ENCODE data around the gene MCCC2. TPM values are rescaled to one million over a fixed set of nuclear protein-coding genes. Genes with fewer than 3 reads are reported as not detected.

The MCCC2 gene
- total and polyA plus RNA-seq, 2 donors from 2014 or later: 57.7 to 61.0 TPM

- Histone ChIP-seq H3K36me3 (ENCODE audit: control insufficient read depth in 2 of 3, insufficient read depth in 3 of 3, low read length in 3 of 3) (no peaks in the 10 kb centered on the region), H3K4me1 (ENCODE audit: control insufficient read depth in 2 of 3, insufficient read depth in 2 of 3, low read depth in 1 of 3, low read length in 3 of 3) (peaks cover 0 to 14% (median 13%) of the 10 kb centered on the region in 3 donors), H3K9ac (ENCODE audit: low read length in 3 of 3) (no peak overlapping the region), H3K9me3 (ENCODE audit: control insufficient read depth in 2 of 3, insufficient read depth in 1 of 3, low read length in 3 of 3) (no peaks in the 10 kb centered on the region), H3K4me3 (ENCODE audit: low read length in 3 of 3) (peak overlapping the region in 2 of 3 donors; percentile 82 to 91), H3K27ac (ENCODE audit: low read depth in 2 of 2, low read length in 2 of 2) (no peak overlapping the region), H3K27me3 (ENCODE audit: control insufficient read depth, insufficient read depth, low read length) (no peaks in the 10 kb centered on the region)
- FAIRE-seq (no peak), DNase-seq (no peak)
- TF ChIP-seq, protein P1, sequence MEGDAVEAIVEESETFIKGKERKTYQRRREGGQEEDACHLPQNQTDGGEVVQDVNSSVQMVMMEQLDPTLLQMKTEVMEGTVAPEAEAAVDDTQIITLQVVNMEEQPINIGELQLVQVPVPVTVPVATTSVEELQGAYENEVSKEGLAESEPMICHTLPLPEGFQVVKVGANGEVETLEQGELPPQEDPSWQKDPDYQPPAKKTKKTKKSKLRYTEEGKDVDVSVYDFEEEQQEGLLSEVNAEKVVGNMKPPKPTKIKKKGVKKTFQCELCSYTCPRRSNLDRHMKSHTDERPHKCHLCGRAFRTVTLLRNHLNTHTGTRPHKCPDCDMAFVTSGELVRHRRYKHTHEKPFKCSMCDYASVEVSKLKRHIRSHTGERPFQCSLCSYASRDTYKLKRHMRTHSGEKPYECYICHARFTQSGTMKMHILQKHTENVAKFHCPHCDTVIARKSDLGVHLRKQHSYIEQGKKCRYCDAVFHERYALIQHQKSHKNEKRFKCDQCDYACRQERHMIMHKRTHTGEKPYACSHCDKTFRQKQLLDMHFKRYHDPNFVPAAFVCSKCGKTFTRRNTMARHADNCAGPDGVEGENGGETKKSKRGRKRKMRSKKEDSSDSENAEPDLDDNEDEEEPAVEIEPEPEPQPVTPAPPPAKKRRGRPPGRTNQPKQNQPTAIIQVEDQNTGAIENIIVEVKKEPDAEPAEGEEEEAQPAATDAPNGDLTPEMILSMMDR (IDR thresholded peaks at IDR 0.05; ENCODE audit: borderline replicate concordance, extremely low read depth, insufficient read depth): no peak
- intact Hi-C loops (cut with DNase I): no loop called here
Observed at GRCh38 chr5:71588533-71588885, 1.4 kb downstream of the MCCC2 start.

DNA sequence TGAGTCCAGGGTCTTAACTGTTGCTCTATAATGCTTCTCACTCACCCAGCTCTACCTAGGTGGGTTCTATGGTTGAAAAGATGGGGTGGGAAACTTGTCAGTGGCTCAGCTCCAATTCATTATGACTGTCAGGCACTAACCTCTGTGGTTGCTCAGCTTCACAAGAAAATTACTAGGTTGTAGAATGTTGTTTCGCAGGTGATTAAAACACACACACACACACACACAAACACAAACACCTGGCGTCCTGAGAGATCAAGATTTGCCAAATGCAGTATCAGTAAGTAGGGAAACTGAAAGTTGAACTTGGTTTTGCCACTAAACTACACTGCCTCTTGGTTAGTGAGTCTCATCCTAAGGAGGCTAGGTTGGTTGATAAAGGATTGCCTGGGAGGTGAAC lies 2.8 kb downstream of the MCCC2 start:
- Histone ChIP-seq H3K4me1 (ENCODE audit: control insufficient read depth in 2 of 3, insufficient read depth in 2 of 3, low read depth in 1 of 3, low read length in 3 of 3) (peaks cover 0 to 14% (median 13%) of the 10 kb centered on the region in 3 donors), H3K9me3 (ENCODE audit: control insufficient read depth in 2 of 3, insufficient read depth in 1 of 3, low read length in 3 of 3) (no peaks in the 10 kb centered on the region), H3K36me3 (ENCODE audit: control insufficient read depth in 2 of 3, insufficient read depth in 3 of 3, low read length in 3 of 3) (no peaks in the 10 kb centered on the region), H3K27ac (ENCODE audit: low read depth in 2 of 2, low read length in 2 of 2) (no peak overlapping the region), H3K27me3 (ENCODE audit: control insufficient read depth, insufficient read depth, low read length) (no peaks in the 10 kb centered on the region), H3K4me3 (ENCODE audit: low read length in 3 of 3) (no peak overlapping the region), H3K9ac (ENCODE audit: low read length in 3 of 3) (no peak overlapping the region)
- DNase-seq: no peak
- FAIRE-seq: no peak
- intact Hi-C loops (cut with DNase I): no loop called here
- TF ChIP-seq, protein P1 (IDR thresholded peaks at IDR 0.05; ENCODE audit: borderline replicate concordance, extremely low read depth, insufficient read depth): no peak

DNA sequence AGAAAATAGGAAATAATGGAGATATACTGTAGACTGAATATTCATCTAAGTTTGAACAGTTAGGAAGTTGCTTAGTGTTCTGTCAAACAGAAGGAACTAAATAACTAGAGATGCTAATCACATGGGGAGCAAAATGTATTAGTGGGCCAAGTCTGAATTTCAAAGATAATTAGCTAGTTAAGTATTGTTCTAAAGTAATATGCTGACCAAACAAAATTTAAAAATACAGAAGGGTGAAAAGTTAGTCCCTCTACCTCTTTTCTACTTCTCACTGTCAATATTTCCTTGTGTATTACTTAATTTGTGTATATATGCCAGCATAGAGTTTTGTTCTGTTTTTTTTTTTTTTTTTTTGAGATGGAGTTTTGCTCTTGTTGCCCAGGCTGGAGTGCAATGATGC lies 4.0 kb downstream of the MCCC2 start:
- H3K9me3 ChIP-seq (ENCODE audit: control insufficient read depth in 2 of 3, insufficient read depth in 1 of 3, low read length in 3 of 3): no peaks in the 10 kb centered on the region
- no peak overlapping the region for H3K9ac ChIP-seq (ENCODE audit: low read length in 3 of 3)
- H3K4me3 ChIP-seq (ENCODE audit: low read length in 3 of 3): no peak overlapping the region
- FAIRE-seq: no peak
- no peak for DNase-seq
- intact Hi-C loops (cut with DNase I): no loop called here
- H3K4me1 ChIP-seq (ENCODE audit: control insufficient read depth in 2 of 3, insufficient read depth in 2 of 3, low read depth in 1 of 3, low read length in 3 of 3): peaks cover 0 to 14% (median 13%) of the 10 kb centered on the region in 3 donors
- peaks cover 0 to 1% (median 0%) of the 10 kb centered on the region in 3 donors for H3K36me3 ChIP-seq (ENCODE audit: control insufficient read depth in 2 of 3, insufficient read depth in 3 of 3, low read length in 3 of 3)
- H3K27ac ChIP-seq (ENCODE audit: low read depth in 2 of 2, low read length in 2 of 2): no peak overlapping the region
- TF ChIP-seq, protein P1 (IDR thresholded peaks at IDR 0.05; ENCODE audit: borderline replicate concordance, extremely low read depth, insufficient read depth): no peak
- no peaks in the 10 kb centered on the region for H3K27me3 ChIP-seq (ENCODE audit: control insufficient read depth, insufficient read depth, low read length)

- Histone ChIP-seq H3K36me3 (ENCODE audit: control insufficient read depth in 2 of 3, insufficient read depth in 3 of 3, low read length in 3 of 3) (peaks cover 8 to 13% (median 10%) of the 10 kb centered on the region in 3 donors), H3K9ac (ENCODE audit: low read length in 3 of 3) (no peak overlapping the region), H3K4me3 (ENCODE audit: low read length in 3 of 3) (no peak overlapping the region), H3K27ac (ENCODE audit: low read depth in 2 of 2, low read length in 2 of 2) (no peak overlapping the region), H3K27me3 (ENCODE audit: control insufficient read depth, insufficient read depth, low read length) (no peaks in the 10 kb centered on the region), H3K9me3 (ENCODE audit: control insufficient read depth in 2 of 3, insufficient read depth in 1 of 3, low read length in 3 of 3) (no peaks in the 10 kb centered on the region), H3K4me1 (ENCODE audit: control insufficient read depth in 2 of 3, insufficient read depth in 2 of 3, low read depth in 1 of 3, low read length in 3 of 3) (no peaks in the 10 kb centered on the region)
- DNase-seq (no peak), FAIRE-seq (no peak)
- intact Hi-C loops (cut with DNase I): no loop called here
- TF ChIP-seq, protein P1 (IDR thresholded peaks at IDR 0.05; ENCODE audit: borderline replicate concordance, extremely low read depth, insufficient read depth): no peak
Observed at GRCh38 chr5:71596169-71596568, 9.0 kb downstream of the MCCC2 start.
